H9 (cell line): ENCODE measurements around the gene KIF3B. TPM values are rescaled to one million over a fixed set of nuclear protein-coding genes. Genes with fewer than 3 reads are reported as not detected.

ENCODE experiments used
- DNase-seq: peaks from one replicate; pipeline ENCODE4 v3.0.0-alpha.2; 2017
- H2AFZ ChIP-seq: one replicate; pipeline ENCODE4 v1.6.1; 2013; ENCODE audit warnings: mild to moderate bottlenecking, low read length, control low read depth, moderate library complexity
- H2AK5ac ChIP-seq: 2 replicates; pipeline ENCODE4 v1.6.1; 2013; ENCODE audit warnings: low read length, control low read depth, mixed read lengths; ENCODE audit not compliant: insufficient read length
- H2BK120ac ChIP-seq: one replicate; pipeline ENCODE4 v1.6.1; 2013; ENCODE audit warnings: low read depth, mild to moderate bottlenecking, low read length, control low read depth, inconsistent platforms; ENCODE audit not compliant: poor library complexity, severe bottlenecking
- H2BK12ac ChIP-seq: 2 replicates; pipeline ENCODE4 v1.6.1; 2013; ENCODE audit warnings: low read length, control low read depth, mixed read lengths, low read depth; ENCODE audit not compliant: insufficient read length
- H2BK15ac ChIP-seq: 2 replicates; pipeline ENCODE4 v1.6.1; 2013; ENCODE audit warnings: low read depth, low read length, control low read depth
- H2BK20ac ChIP-seq: one replicate; pipeline ENCODE4 v1.6.1; 2013; ENCODE audit warnings: low read depth, mild to moderate bottlenecking, low read length, control low read depth, inconsistent platforms; ENCODE audit not compliant: poor library complexity, severe bottlenecking
- H2BK5ac ChIP-seq: 2 replicates; pipeline ENCODE4 v1.6.1; 2013; ENCODE audit warnings: low read length, control low read depth, mixed read lengths; ENCODE audit not compliant: insufficient read length
- H3K14ac ChIP-seq: 2 replicates; pipeline ENCODE4 v1.6.1; 2013; ENCODE audit warnings: low read length, control low read depth; ENCODE audit not compliant: insufficient read depth
- H3K18ac ChIP-seq: 2 replicates; pipeline ENCODE4 v1.6.1; 2013; ENCODE audit warnings: low read depth, mild to moderate bottlenecking, mixed read lengths, low read length, control low read depth; ENCODE audit not compliant: insufficient read length
- H3K23ac ChIP-seq: 2 replicates; pipeline ENCODE4 v1.6.1; 2013; ENCODE audit warnings: low read length, control low read depth, mixed read lengths, low read depth; ENCODE audit not compliant: insufficient read length
- H3K23me2 ChIP-seq: 2 replicates; pipeline ENCODE4 v1.6.1; 2013; ENCODE audit warnings: low read depth, mild to moderate bottlenecking, mixed read lengths, low read length, control low read depth; ENCODE audit not compliant: insufficient read length, poor library complexity, severe bottlenecking
- H3K27ac ChIP-seq: 2 replicates; pipeline ENCODE4 v1.5.1; 2013; ENCODE audit warnings: low read length, control low read depth, mixed read lengths, low read depth; ENCODE audit not compliant: insufficient read length
- H3K27me3 ChIP-seq: 2 replicates; pipeline ENCODE4 v1.6.1; 2013; ENCODE audit warnings: low read length, control low read depth, inconsistent platforms; ENCODE audit not compliant: insufficient read depth
- H3K4ac ChIP-seq: 2 replicates; pipeline ENCODE4 v1.6.1; 2013; ENCODE audit warnings: low read depth, mild to moderate bottlenecking, control low read depth, inconsistent platforms, low read length, moderate library complexity
- H3K4me1 ChIP-seq: 2 replicates; pipeline ENCODE4 v1.6.1; 2013; ENCODE audit warnings: low read length, control low read depth, inconsistent platforms; ENCODE audit not compliant: insufficient read depth
- H3K4me2 ChIP-seq: 2 replicates; pipeline ENCODE4 v1.6.1; 2013; ENCODE audit warnings: low read length, control low read depth, mixed read lengths; ENCODE audit not compliant: insufficient read length, insufficient read depth
- H3K56ac ChIP-seq: 2 replicates; pipeline ENCODE4 v1.6.1; 2013; ENCODE audit warnings: low read depth, mild to moderate bottlenecking, mixed read lengths, low read length, control low read depth; ENCODE audit not compliant: insufficient read length
- H3K79me1 ChIP-seq: 2 replicates; pipeline ENCODE4 v1.6.1; 2013; ENCODE audit warnings: low read depth, mild to moderate bottlenecking, moderate library complexity, low read length, control low read depth, inconsistent platforms; ENCODE audit not compliant: insufficient read depth, poor library complexity, severe bottlenecking
- H3K79me2 ChIP-seq: 2 replicates; pipeline ENCODE4 v1.6.1; 2013; ENCODE audit warnings: low read length, control low read depth, inconsistent platforms; ENCODE audit not compliant: insufficient read depth
- H3K9ac ChIP-seq: 2 replicates; pipeline ENCODE4 v1.6.1; 2013; ENCODE audit warnings: low read length, control low read depth, mixed read lengths; ENCODE audit not compliant: insufficient read length; ENCODE audit errors: extremely low read depth
- H3K9me3 ChIP-seq: one replicate; pipeline ENCODE4 v1.6.1; 2013; ENCODE audit warnings: low read depth, low read length, inconsistent platforms; ENCODE audit not compliant: control insufficient read depth
- H3T11ph ChIP-seq: one replicate; pipeline ENCODE4 v1.6.1; 2013; ENCODE audit warnings: mild to moderate bottlenecking, low read length, control low read depth, inconsistent platforms
- H4K20me1 ChIP-seq: one replicate; pipeline ENCODE4 v1.6.1; 2013; ENCODE audit not compliant: control insufficient read depth, insufficient read length, insufficient read depth
- H4K5ac ChIP-seq: 2 replicates; pipeline ENCODE4 v1.6.1; 2013; ENCODE audit warnings: low read depth, mild to moderate bottlenecking, mixed read lengths, low read length, control low read depth; ENCODE audit not compliant: insufficient read length
- H4K8ac ChIP-seq: replicated peaks from 2 replicates; pipeline ENCODE4 v1.6.1; 2013; ENCODE audit warnings: low read length, control low read depth, mixed read lengths, low read depth; ENCODE audit not compliant: insufficient read length
- H4K91ac ChIP-seq: 2 replicates; pipeline ENCODE4 v1.6.1; 2013; ENCODE audit warnings: low read depth, mild to moderate bottlenecking, moderate library complexity, mixed read lengths, low read length, control low read depth; ENCODE audit not compliant: insufficient read length
- H3K27ac Mint-ChIP-seq, 3 experiments: 2 replicates in 2 of 3; 3 replicates in 1 of 3; pipeline ENCODE4 v1.8.0; 2020 to 2021; ENCODE audit warnings: mixed read lengths in 3 of 3, mild to moderate bottlenecking in 1 of 3, moderate library complexity in 1 of 3
- H3K27me3 Mint-ChIP-seq: 2 replicates; pipeline ENCODE4 v1.8.0; 2021; ENCODE audit warnings: low read depth, mild to moderate bottlenecking, moderate library complexity, mixed read lengths
- H3K36me3 Mint-ChIP-seq, 3 experiments: 2 replicates in 2 of 3; 3 replicates in 1 of 3; pipeline ENCODE4 v1.8.0; 2020 to 2021; ENCODE audit warnings: low read depth in 3 of 3, mixed read lengths in 3 of 3; ENCODE audit not compliant: insufficient read depth in 1 of 3
- H3K4me1 Mint-ChIP-seq, 2 experiments: 2 replicates each; pipeline ENCODE4 v1.8.0; 2020; ENCODE audit warnings: mixed read lengths in 2 of 2
- H3K4me3 Mint-ChIP-seq, 2 experiments: 2 replicates in 1 of 2; 3 replicates in 1 of 2; pipeline ENCODE4 v1.8.0; 2020 to 2021; ENCODE audit warnings: mild to moderate bottlenecking in 2 of 2, mixed read lengths in 2 of 2, moderate library complexity in 1 of 2
- H3K9me3 Mint-ChIP-seq, 2 experiments: 2 replicates in 1 of 2; 3 replicates in 1 of 2; pipeline ENCODE4 v1.8.0; 2020; ENCODE audit warnings: mild to moderate bottlenecking in 2 of 2, mixed read lengths in 2 of 2, moderate library complexity in 1 of 2
- WGBS: extraction: QIAGEN DNeasy Blood & Tissue Kit; methylation state at CpG from one replicate; pipeline ENCODE4 v1.1.7; 2013; ENCODE audit warnings: missing lambda C conversion rate, low lambda C conversion rate, mixed read lengths; ENCODE audit not compliant: insufficient read length; ENCODE audit errors: extremely low coverage; 5-methylcytosine and 5-hydroxymethylcytosine counted together
- total RNA-seq: library from RNA; stranded (reverse); gene quantifications from 2 replicates; pipeline ENCODE4 v1.2.1, GENCODE V29; 2021
- TF ChIP-seq, protein P1 (sequence below): fragments of 200-600 bp; sonication (generic); conservative IDR thresholded peaks from 3 replicates; pipeline ENCODE4 v1.8.0; 2021; ENCODE audit warnings: antibody characterized with exemption, mild to moderate bottlenecking

KIF3B gene
- total RNA-seq, 1 experiment from 2014 or later = 29.7 TPM

DNA sequence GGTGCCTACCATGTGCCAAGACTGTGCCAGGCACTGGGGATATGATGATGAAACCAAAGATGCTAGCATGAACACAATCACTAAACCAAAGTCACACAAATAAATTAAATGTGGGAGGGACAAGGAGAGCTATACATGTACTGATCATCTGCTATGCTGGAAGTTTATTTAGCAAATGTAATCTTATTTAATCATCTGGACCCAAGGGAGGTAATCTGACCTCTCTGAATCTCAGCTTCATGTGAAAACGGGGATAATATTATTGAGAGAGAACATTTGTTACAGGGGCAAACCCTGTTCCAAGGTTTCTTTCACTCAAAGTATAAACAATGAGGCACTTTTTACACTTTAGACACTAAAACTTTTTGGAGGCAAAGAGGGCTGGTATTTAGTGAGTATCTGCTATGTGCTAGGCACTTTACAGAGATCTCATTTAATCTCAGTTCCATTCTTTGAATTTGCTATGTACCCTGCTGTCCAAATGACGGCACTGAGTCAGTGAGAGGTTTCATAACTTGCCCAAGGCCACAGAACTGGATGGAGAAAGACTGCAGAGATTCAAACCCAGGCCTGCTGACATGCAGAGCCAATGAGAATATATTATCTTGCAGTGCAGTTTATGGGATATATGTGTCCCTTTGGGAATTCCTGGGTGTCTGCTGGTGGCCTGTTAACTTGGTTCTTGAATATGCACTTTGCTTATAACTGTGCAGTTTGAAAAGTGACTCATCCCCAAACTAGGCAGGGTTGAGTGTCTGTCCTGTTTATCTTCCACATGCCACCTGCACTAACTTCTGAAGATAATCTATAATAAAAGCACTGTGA, 77.4 kb downstream of the KIF3B start:
- Histone ChIP-seq H3K4ac (no peak overlapping the region), H3K4me1 (no peaks in the 10 kb centered on the region), H4K5ac (no peak overlapping the region), H4K20me1 (no peaks in the 10 kb centered on the region), H4K91ac (no peak overlapping the region), H2AFZ (no peak overlapping the region), H3T11ph (no peak overlapping the region), H3K23ac (no peak overlapping the region), H4K8ac (no peak overlapping the region), H2BK120ac (no peak overlapping the region), H2AK5ac (no peak overlapping the region), H3K9me3 (no peaks in the 10 kb centered on the region), H3K18ac (no peak overlapping the region), H3K27me3 (peaks cover 5% of the 10 kb centered on the region; the same call in 1 of the 2 replicates), H2BK20ac (no peak overlapping the region), H3K14ac (no peak overlapping the region), H3K23me2 (peaks cover 6% of the 10 kb centered on the region), H2BK5ac (no peak overlapping the region), H3K27ac (no peak overlapping the region), H2BK12ac (no peak overlapping the region), H3K79me2 (no peaks in the 10 kb centered on the region), H3K56ac (no peak overlapping the region), H2BK15ac (no peak overlapping the region), H3K4me2 (no peak overlapping the region), H3K79me1 (no peaks in the 10 kb centered on the region), H3K9ac (no peak overlapping the region)
- peaks cover 0 to 3% (median 2%) of the 10 kb centered on the region in 3 experiments; a peak in 2 of 7 replicates for H3K36me3 Mint-ChIP-seq
- no peaks in the 10 kb centered on the region; a peak in 1 of 5 replicates for H3K9me3 Mint-ChIP-seq
- H3K4me1 Mint-ChIP-seq = peaks cover 11 to 14% of the 10 kb centered on the region in 2 experiments
- no CpG with 5 or more reads among the region's 2 CpGs for WGBS
- no peak for DNase-seq
- TF ChIP-seq, protein P1, sequence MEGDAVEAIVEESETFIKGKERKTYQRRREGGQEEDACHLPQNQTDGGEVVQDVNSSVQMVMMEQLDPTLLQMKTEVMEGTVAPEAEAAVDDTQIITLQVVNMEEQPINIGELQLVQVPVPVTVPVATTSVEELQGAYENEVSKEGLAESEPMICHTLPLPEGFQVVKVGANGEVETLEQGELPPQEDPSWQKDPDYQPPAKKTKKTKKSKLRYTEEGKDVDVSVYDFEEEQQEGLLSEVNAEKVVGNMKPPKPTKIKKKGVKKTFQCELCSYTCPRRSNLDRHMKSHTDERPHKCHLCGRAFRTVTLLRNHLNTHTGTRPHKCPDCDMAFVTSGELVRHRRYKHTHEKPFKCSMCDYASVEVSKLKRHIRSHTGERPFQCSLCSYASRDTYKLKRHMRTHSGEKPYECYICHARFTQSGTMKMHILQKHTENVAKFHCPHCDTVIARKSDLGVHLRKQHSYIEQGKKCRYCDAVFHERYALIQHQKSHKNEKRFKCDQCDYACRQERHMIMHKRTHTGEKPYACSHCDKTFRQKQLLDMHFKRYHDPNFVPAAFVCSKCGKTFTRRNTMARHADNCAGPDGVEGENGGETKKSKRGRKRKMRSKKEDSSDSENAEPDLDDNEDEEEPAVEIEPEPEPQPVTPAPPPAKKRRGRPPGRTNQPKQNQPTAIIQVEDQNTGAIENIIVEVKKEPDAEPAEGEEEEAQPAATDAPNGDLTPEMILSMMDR = no peak
- H3K27me3 Mint-ChIP-seq = peaks cover 83% of the 10 kb centered on the region
- H3K4me3 Mint-ChIP-seq = no peak overlapping the region
- no peak overlapping the region for H3K27ac Mint-ChIP-seq
